GM12801 (cell line): ENCODE results near the gene PACSIN2.

Experiments used
- TF ChIP-seq, protein P1 (sequence below): IDR thresholded peaks from one replicate; pipeline ENCODE4 v1.5.1; 2011; ENCODE audit warnings: control low read depth; ENCODE audit not compliant: insufficient read length; ENCODE audit errors: extremely low read depth

The PACSIN2 gene

DNA sequence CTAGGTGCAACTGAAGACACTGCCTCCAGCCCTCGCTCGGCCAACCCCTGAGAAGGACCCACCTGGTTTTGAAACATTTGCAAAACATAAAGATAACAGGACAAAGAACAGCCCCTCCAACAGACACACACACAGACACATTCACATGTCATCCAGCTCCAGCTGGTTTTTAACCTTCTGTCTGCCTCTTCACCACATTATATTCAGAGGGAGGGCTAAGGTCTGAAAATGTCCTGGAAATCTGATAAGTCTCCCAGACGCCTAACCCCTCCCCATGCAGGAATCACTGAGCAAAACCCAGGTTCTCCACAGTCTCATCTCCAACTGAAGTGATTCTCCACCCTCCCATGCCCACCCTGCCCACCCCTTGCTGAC is 29.4 kb downstream of the PACSIN2 start:
- TF ChIP-seq, protein P1, sequence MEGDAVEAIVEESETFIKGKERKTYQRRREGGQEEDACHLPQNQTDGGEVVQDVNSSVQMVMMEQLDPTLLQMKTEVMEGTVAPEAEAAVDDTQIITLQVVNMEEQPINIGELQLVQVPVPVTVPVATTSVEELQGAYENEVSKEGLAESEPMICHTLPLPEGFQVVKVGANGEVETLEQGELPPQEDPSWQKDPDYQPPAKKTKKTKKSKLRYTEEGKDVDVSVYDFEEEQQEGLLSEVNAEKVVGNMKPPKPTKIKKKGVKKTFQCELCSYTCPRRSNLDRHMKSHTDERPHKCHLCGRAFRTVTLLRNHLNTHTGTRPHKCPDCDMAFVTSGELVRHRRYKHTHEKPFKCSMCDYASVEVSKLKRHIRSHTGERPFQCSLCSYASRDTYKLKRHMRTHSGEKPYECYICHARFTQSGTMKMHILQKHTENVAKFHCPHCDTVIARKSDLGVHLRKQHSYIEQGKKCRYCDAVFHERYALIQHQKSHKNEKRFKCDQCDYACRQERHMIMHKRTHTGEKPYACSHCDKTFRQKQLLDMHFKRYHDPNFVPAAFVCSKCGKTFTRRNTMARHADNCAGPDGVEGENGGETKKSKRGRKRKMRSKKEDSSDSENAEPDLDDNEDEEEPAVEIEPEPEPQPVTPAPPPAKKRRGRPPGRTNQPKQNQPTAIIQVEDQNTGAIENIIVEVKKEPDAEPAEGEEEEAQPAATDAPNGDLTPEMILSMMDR = no peak

DNA sequence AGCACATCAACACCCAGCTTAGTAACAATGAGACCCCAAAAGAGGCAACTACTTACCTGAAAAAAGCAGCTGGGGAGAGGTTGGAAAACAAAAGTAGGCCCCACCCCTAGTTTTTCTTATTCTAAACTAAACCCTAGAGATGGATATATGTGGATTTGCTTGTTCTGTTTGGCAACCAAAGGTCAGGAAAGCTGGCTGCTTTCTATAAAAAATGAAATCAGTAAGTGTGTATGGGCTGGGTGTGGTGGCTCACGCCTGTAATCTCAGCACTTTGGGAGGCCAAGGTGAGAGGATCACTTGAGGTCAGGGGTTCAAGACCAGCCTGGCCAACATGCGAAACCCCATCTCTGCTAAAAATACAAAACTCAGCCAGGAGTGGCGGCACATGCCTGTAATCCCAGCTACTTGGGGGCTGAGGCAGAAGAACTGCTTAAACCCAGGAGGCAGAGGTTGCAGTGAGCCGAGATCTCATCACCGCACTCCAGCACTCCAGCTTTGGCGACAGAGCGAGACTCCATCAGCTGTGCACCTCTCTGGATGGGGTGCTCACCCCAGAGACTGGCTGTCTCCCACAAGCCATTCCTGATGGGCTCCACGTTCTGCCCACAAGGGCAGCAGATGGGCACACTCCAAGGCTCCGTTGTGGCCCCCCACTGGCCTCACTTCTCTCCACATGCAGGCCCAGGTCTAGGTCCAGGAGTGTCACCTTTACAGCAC is 30.0 kb downstream of the PACSIN2 start:
- TF ChIP-seq, protein P1 = no peak

DNA sequence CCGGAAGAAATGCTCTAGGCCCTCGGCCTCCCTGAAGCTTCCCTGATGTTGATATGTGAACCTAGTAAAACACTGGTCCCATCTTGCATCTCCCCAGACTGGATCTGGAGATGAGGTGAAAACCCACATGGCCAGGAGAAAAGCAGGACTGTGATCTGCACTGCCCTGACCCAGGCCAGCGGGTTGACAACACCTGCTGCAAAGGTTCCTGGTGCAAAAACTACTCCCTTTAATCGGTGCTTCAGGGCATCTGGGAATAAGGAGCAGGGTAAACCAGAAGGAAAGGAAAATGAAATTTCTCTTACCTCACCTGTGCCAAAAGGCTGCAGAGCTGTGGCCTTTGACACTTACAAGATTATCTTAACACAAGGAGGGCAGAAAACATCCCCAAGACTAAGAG is 30.6 kb downstream of the PACSIN2 start:
- TF ChIP-seq, protein P1 = no peak

DNA sequence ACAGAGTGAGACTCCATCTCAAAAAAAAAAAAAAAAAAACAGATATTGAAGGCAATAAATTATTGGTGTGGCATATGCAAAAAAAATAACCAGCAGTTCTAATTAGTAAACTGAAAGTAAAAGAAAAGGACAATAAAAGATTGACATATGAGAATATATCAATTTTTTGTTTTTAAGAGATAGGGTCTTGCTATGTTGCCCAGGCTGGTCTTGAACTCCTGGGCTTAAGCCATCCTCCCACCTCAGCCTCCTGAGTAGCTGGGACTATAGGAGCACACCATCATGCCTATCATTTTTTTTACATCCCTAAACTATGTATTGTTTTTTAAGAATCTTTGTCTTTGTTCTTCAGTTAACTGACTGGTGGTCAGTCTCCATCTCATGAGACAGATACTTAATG is 31.5 kb downstream of the PACSIN2 start:
- TF ChIP-seq, protein P1 = no peak

DNA sequence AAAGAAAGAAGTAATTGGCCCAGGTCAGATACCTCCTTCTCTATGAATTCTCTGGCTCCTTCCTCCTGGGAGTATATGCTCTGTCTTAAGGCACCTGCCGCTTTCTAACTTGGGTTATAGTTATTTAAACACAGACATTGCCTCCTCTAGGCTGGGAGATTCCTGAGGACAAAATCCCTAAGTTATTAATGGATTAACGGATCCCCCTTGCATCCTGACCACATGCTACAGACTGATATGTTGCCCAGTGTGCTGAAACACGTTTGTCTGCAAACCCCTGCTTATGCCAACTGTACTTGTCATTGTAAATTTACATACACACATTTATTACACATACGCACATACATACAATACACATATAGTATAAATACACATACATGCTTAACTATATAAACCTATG is 35.3 kb downstream of the PACSIN2 start:
- TF ChIP-seq, protein P1 = no peak

DNA sequence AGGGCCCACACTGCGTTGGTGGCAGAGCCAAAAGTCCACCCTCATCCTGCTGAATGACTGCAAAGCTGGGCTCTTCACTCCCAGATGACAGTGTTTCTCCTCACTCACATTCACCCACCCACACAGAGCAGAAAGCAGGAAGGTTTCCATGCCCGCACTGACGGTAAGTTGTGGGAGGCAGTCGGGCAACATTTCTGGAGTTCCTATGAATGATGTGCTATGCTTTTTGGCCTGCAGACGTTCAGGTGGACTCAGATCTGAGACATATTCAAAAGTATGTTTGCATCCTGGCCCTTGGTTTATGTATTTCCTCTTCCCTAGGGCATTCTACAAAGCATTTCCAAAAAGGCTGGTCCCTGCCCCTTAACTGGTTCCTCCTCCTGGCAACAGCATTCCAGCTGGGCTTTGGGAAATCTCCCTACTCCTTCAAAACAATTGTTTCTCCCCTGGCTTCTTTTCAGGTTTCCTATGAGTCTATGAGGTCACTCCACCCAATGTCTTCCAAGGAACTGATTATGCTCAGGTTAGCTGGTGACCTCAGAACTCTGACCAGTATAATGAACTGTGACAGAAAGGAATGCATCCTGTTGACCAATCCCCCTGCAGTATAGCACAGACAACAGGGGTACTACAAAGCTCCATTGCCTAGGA is 36.4 kb downstream of the PACSIN2 start:
- TF ChIP-seq, protein P1 = no peak

DNA sequence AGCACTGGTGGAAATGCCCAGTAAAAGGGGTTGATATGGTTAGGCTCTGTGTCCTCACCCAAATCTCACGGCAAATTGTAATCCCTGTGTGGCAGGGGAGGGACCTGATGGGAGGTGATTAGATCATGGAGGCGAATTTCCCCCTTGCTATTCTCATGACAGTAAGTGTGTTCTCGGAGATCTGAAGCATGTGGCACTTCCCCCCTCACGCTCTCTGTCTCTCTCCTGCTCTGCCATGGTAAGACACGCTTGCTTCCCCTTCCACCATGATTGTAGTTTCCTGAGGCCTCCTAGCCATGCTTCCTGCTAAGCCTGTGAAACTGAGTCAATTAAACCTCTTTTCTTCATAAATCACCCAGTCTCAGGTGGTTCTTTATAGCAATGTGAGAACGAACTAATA is 37.4 kb downstream of the PACSIN2 start:
- TF ChIP-seq, protein P1 = no peak
